H9 (cell line): ENCODE measurements around the gene ATP5MC3. TPM values are rescaled to one million over a fixed set of nuclear protein-coding genes. Genes with fewer than 3 reads are reported as not detected.

Source experiments
- DNase-seq: peaks from one replicate; pipeline ENCODE4 v3.0.0-alpha.2; 2017
- H2AFZ ChIP-seq: one replicate; pipeline ENCODE4 v1.6.1; 2013; ENCODE audit warnings: mild to moderate bottlenecking, low read length, control low read depth, moderate library complexity
- H2AK5ac ChIP-seq: 2 replicates; pipeline ENCODE4 v1.6.1; 2013; ENCODE audit warnings: low read length, control low read depth, mixed read lengths; ENCODE audit not compliant: insufficient read length
- H2BK120ac ChIP-seq: one replicate; pipeline ENCODE4 v1.6.1; 2013; ENCODE audit warnings: low read depth, mild to moderate bottlenecking, low read length, control low read depth, inconsistent platforms; ENCODE audit not compliant: poor library complexity, severe bottlenecking
- H2BK12ac ChIP-seq: 2 replicates; pipeline ENCODE4 v1.6.1; 2013; ENCODE audit warnings: low read length, control low read depth, mixed read lengths, low read depth; ENCODE audit not compliant: insufficient read length
- H2BK15ac ChIP-seq: 2 replicates; pipeline ENCODE4 v1.6.1; 2013; ENCODE audit warnings: low read depth, low read length, control low read depth
- H2BK20ac ChIP-seq: one replicate; pipeline ENCODE4 v1.6.1; 2013; ENCODE audit warnings: low read depth, mild to moderate bottlenecking, low read length, control low read depth, inconsistent platforms; ENCODE audit not compliant: poor library complexity, severe bottlenecking
- H2BK5ac ChIP-seq: 2 replicates; pipeline ENCODE4 v1.6.1; 2013; ENCODE audit warnings: low read length, control low read depth, mixed read lengths; ENCODE audit not compliant: insufficient read length
- H3K14ac ChIP-seq: 2 replicates; pipeline ENCODE4 v1.6.1; 2013; ENCODE audit warnings: low read length, control low read depth; ENCODE audit not compliant: insufficient read depth
- H3K18ac ChIP-seq: 2 replicates; pipeline ENCODE4 v1.6.1; 2013; ENCODE audit warnings: low read depth, mild to moderate bottlenecking, mixed read lengths, low read length, control low read depth; ENCODE audit not compliant: insufficient read length
- H3K23ac ChIP-seq: 2 replicates; pipeline ENCODE4 v1.6.1; 2013; ENCODE audit warnings: low read length, control low read depth, mixed read lengths, low read depth; ENCODE audit not compliant: insufficient read length
- H3K23me2 ChIP-seq: 2 replicates; pipeline ENCODE4 v1.6.1; 2013; ENCODE audit warnings: low read depth, mild to moderate bottlenecking, mixed read lengths, low read length, control low read depth; ENCODE audit not compliant: insufficient read length, poor library complexity, severe bottlenecking
- H3K27ac ChIP-seq: 2 replicates; pipeline ENCODE4 v1.5.1; 2013; ENCODE audit warnings: low read length, control low read depth, mixed read lengths, low read depth; ENCODE audit not compliant: insufficient read length
- H3K27me3 ChIP-seq: 2 replicates; pipeline ENCODE4 v1.6.1; 2013; ENCODE audit warnings: low read length, control low read depth, inconsistent platforms; ENCODE audit not compliant: insufficient read depth
- H3K4ac ChIP-seq: 2 replicates; pipeline ENCODE4 v1.6.1; 2013; ENCODE audit warnings: low read depth, mild to moderate bottlenecking, control low read depth, inconsistent platforms, low read length, moderate library complexity
- H3K4me1 ChIP-seq: 2 replicates; pipeline ENCODE4 v1.6.1; 2013; ENCODE audit warnings: low read length, control low read depth, inconsistent platforms; ENCODE audit not compliant: insufficient read depth
- H3K4me2 ChIP-seq: 2 replicates; pipeline ENCODE4 v1.6.1; 2013; ENCODE audit warnings: low read length, control low read depth, mixed read lengths; ENCODE audit not compliant: insufficient read length, insufficient read depth
- H3K56ac ChIP-seq: 2 replicates; pipeline ENCODE4 v1.6.1; 2013; ENCODE audit warnings: low read depth, mild to moderate bottlenecking, mixed read lengths, low read length, control low read depth; ENCODE audit not compliant: insufficient read length
- H3K79me1 ChIP-seq: 2 replicates; pipeline ENCODE4 v1.6.1; 2013; ENCODE audit warnings: low read depth, mild to moderate bottlenecking, moderate library complexity, low read length, control low read depth, inconsistent platforms; ENCODE audit not compliant: insufficient read depth, poor library complexity, severe bottlenecking
- H3K79me2 ChIP-seq: 2 replicates; pipeline ENCODE4 v1.6.1; 2013; ENCODE audit warnings: low read length, control low read depth, inconsistent platforms; ENCODE audit not compliant: insufficient read depth
- H3K9ac ChIP-seq: 2 replicates; pipeline ENCODE4 v1.6.1; 2013; ENCODE audit warnings: low read length, control low read depth, mixed read lengths; ENCODE audit not compliant: insufficient read length; ENCODE audit errors: extremely low read depth
- H3K9me3 ChIP-seq: one replicate; pipeline ENCODE4 v1.6.1; 2013; ENCODE audit warnings: low read depth, low read length, inconsistent platforms; ENCODE audit not compliant: control insufficient read depth
- H3T11ph ChIP-seq: one replicate; pipeline ENCODE4 v1.6.1; 2013; ENCODE audit warnings: mild to moderate bottlenecking, low read length, control low read depth, inconsistent platforms
- H4K20me1 ChIP-seq: one replicate; pipeline ENCODE4 v1.6.1; 2013; ENCODE audit not compliant: control insufficient read depth, insufficient read length, insufficient read depth
- H4K5ac ChIP-seq: 2 replicates; pipeline ENCODE4 v1.6.1; 2013; ENCODE audit warnings: low read depth, mild to moderate bottlenecking, mixed read lengths, low read length, control low read depth; ENCODE audit not compliant: insufficient read length
- H4K8ac ChIP-seq: replicated peaks from 2 replicates; pipeline ENCODE4 v1.6.1; 2013; ENCODE audit warnings: low read length, control low read depth, mixed read lengths, low read depth; ENCODE audit not compliant: insufficient read length
- H4K91ac ChIP-seq: 2 replicates; pipeline ENCODE4 v1.6.1; 2013; ENCODE audit warnings: low read depth, mild to moderate bottlenecking, moderate library complexity, mixed read lengths, low read length, control low read depth; ENCODE audit not compliant: insufficient read length
- H3K27ac Mint-ChIP-seq, 3 experiments: 2 replicates in 2 of 3; 3 replicates in 1 of 3; pipeline ENCODE4 v1.8.0; 2020 to 2021; ENCODE audit warnings: mixed read lengths in 3 of 3, mild to moderate bottlenecking in 1 of 3, moderate library complexity in 1 of 3
- H3K27me3 Mint-ChIP-seq: 2 replicates; pipeline ENCODE4 v1.8.0; 2021; ENCODE audit warnings: low read depth, mild to moderate bottlenecking, moderate library complexity, mixed read lengths
- H3K36me3 Mint-ChIP-seq, 3 experiments: 2 replicates in 2 of 3; 3 replicates in 1 of 3; pipeline ENCODE4 v1.8.0; 2020 to 2021; ENCODE audit warnings: low read depth in 3 of 3, mixed read lengths in 3 of 3; ENCODE audit not compliant: insufficient read depth in 1 of 3
- H3K4me1 Mint-ChIP-seq, 2 experiments: 2 replicates each; pipeline ENCODE4 v1.8.0; 2020; ENCODE audit warnings: mixed read lengths in 2 of 2
- H3K4me3 Mint-ChIP-seq, 2 experiments: 2 replicates in 1 of 2; 3 replicates in 1 of 2; pipeline ENCODE4 v1.8.0; 2020 to 2021; ENCODE audit warnings: mild to moderate bottlenecking in 2 of 2, mixed read lengths in 2 of 2, moderate library complexity in 1 of 2
- H3K9me3 Mint-ChIP-seq, 2 experiments: 2 replicates in 1 of 2; 3 replicates in 1 of 2; pipeline ENCODE4 v1.8.0; 2020; ENCODE audit warnings: mild to moderate bottlenecking in 2 of 2, mixed read lengths in 2 of 2, moderate library complexity in 1 of 2
- CTCF ChIP-seq: fragments of 200-600 bp; sonication (generic); conservative IDR thresholded peaks from 3 replicates; pipeline ENCODE4 v1.8.0; 2021; ENCODE audit warnings: antibody characterized with exemption, mild to moderate bottlenecking
- WGBS: extraction: QIAGEN DNeasy Blood & Tissue Kit; methylation state at CpG from one replicate; pipeline ENCODE4 v1.1.7; 2013; ENCODE audit warnings: missing lambda C conversion rate, low lambda C conversion rate, mixed read lengths; ENCODE audit not compliant: insufficient read length; ENCODE audit errors: extremely low coverage; 5-methylcytosine and 5-hydroxymethylcytosine counted together
- total RNA-seq: library from RNA; stranded (reverse); gene quantifications from 2 replicates; pipeline ENCODE4 v1.2.1, GENCODE V29; 2021

Gene ATP5MC3
- total RNA-seq, 1 experiment from 2014 or later, result 326 TPM

GRCh38 chr2:175143678-175144077, 37.8 kb downstream of the ATP5MC3 start:
- no peaks in the 10 kb centered on the region for H3K27me3 ChIP-seq
- peaks cover 2% of the 10 kb centered on the region in 2 experiments; a peak in 2 of 4 replicates for H3K4me1 Mint-ChIP-seq
- H4K8ac ChIP-seq, result no peak overlapping the region
- no peak overlapping the region for H3K27ac Mint-ChIP-seq
- WGBS, result no CpG with 5 or more reads among the region's 2 CpGs
- H3K56ac ChIP-seq, result no peak overlapping the region
- no peak overlapping the region for H2AFZ ChIP-seq
- no peak overlapping the region for H3K9ac ChIP-seq
- DNase-seq, result no peak
- H2BK20ac ChIP-seq, result no peak overlapping the region
- H3K4me3 Mint-ChIP-seq, result no peak overlapping the region
- no peak overlapping the region for H2BK12ac ChIP-seq
- H4K20me1 ChIP-seq, result no peaks in the 10 kb centered on the region
- no peaks in the 10 kb centered on the region for H3K27me3 Mint-ChIP-seq
- H3K27ac ChIP-seq, result no peak overlapping the region
- no peak overlapping the region for H2AK5ac ChIP-seq
- H3K79me2 ChIP-seq, result peaks cover 2% of the 10 kb centered on the region; the same call in 1 of the 2 replicates
- peaks cover 10% of the 10 kb centered on the region for H3K79me1 ChIP-seq
- H3T11ph ChIP-seq, result no peak overlapping the region
- no peaks in the 10 kb centered on the region for H3K23me2 ChIP-seq
- no peak overlapping the region for H2BK5ac ChIP-seq
- no peak overlapping the region for H2BK120ac ChIP-seq
- H3K4ac ChIP-seq, result no peak overlapping the region
- no peak overlapping the region for H4K91ac ChIP-seq
- H2BK15ac ChIP-seq, result no peak overlapping the region
- no peaks in the 10 kb centered on the region for H3K9me3 ChIP-seq
- H3K36me3 Mint-ChIP-seq, result peaks cover 11 to 35% (median 31%) of the 10 kb centered on the region in 3 experiments; a peak in 6 of 7 replicates
- no peak overlapping the region for H4K5ac ChIP-seq
- no peaks in the 10 kb centered on the region for H3K9me3 Mint-ChIP-seq
- no peak for TF ChIP-seq CTCF
- H3K14ac ChIP-seq, result no peak overlapping the region
- H3K4me2 ChIP-seq, result no peak overlapping the region
- no peaks in the 10 kb centered on the region for H3K4me1 ChIP-seq
- no peak overlapping the region for H3K23ac ChIP-seq
- H3K18ac ChIP-seq, result no peak overlapping the region
